ENCODE data around the gene ARID1B. TPM values are rescaled to one million over a fixed set of nuclear protein-coding genes. Genes with fewer than 3 reads are reported as not detected.

The ARID1B gene
- total RNA-seq, 1 donor from 2014 or later: 43.4 TPM

- Histone ChIP-seq H3K36me3 (no peaks in the 10 kb centered on the region), H3K27me3 (ENCODE audit: low read depth) (no peaks in the 10 kb centered on the region), H3K4me3 (no peak overlapping the region), H3K27ac (replicated peaks) (no peak overlapping the region), H3K9me3 (replicated peaks) (no peaks in the 10 kb centered on the region), H3K4me1 (peaks cover 76% of the 10 kb centered on the region)
- no peak for TF ChIP-seq CTCF (IDR thresholded peaks at IDR 0.05; ENCODE audit: borderline replicate concordance)
- intact Hi-C loops (cut with micrococcal nuclease): no loop called here
- no peak for DNase-seq
Measured at GRCh38 chr6:157068691-157069324, 291.6 kb downstream of the ARID1B start.

- H3K4me3 ChIP-seq: no peak overlapping the region
- no peaks in the 10 kb centered on the region for H3K36me3 ChIP-seq
- no peak for TF ChIP-seq CTCF (IDR thresholded peaks at IDR 0.05; ENCODE audit: borderline replicate concordance)
- no peaks in the 10 kb centered on the region for H3K27me3 ChIP-seq (ENCODE audit: low read depth)
- H3K4me1 ChIP-seq: peaks cover 78% of the 10 kb centered on the region
- intact Hi-C loops (cut with micrococcal nuclease): no loop called here
- no peak overlapping the region for H3K27ac ChIP-seq (replicated peaks)
- H3K9me3 ChIP-seq (replicated peaks): no peaks in the 10 kb centered on the region
- no peak for DNase-seq
Measured at GRCh38 chr6:157069585-157069984, 292.4 kb downstream of the ARID1B start.

- Histone ChIP-seq H3K27me3 (ENCODE audit: low read depth) (no peaks in the 10 kb centered on the region), H3K36me3 (no peaks in the 10 kb centered on the region), H3K9me3 (replicated peaks) (no peaks in the 10 kb centered on the region), H3K27ac (replicated peaks) (no peak overlapping the region), H3K4me3 (no peak overlapping the region), H3K4me1 (peaks cover 80% of the 10 kb centered on the region)
- intact Hi-C loops (cut with micrococcal nuclease): no loop called here
- no peak for TF ChIP-seq CTCF (IDR thresholded peaks at IDR 0.05; ENCODE audit: borderline replicate concordance)
- DNase-seq: no peak
Measured at GRCh38 chr6:157070403-157071107, 293.4 kb downstream of the ARID1B start.

- intact Hi-C loops (cut with micrococcal nuclease): no loop called here
- Histone ChIP-seq H3K27ac (replicated peaks) (no peak overlapping the region), H3K27me3 (ENCODE audit: low read depth) (no peaks in the 10 kb centered on the region), H3K4me1 (peaks cover 80% of the 10 kb centered on the region), H3K4me3 (no peak overlapping the region), H3K9me3 (replicated peaks) (no peaks in the 10 kb centered on the region), H3K36me3 (no peaks in the 10 kb centered on the region)
- DNase-seq: no peak
- no peak for TF ChIP-seq CTCF (IDR thresholded peaks at IDR 0.05; ENCODE audit: borderline replicate concordance)
Measured at GRCh38 chr6:157072128-157072527, 294.9 kb downstream of the ARID1B start.

- Histone ChIP-seq H3K27ac (replicated peaks) (no peak overlapping the region), H3K9me3 (replicated peaks) (no peaks in the 10 kb centered on the region), H3K4me3 (no peak overlapping the region), H3K36me3 (no peaks in the 10 kb centered on the region), H3K4me1 (peaks cover 80% of the 10 kb centered on the region), H3K27me3 (ENCODE audit: low read depth) (no peaks in the 10 kb centered on the region)
- DNase-seq: no peak
- intact Hi-C loops (cut with micrococcal nuclease): no loop called here
- no peak for TF ChIP-seq CTCF (IDR thresholded peaks at IDR 0.05; ENCODE audit: borderline replicate concordance)
Measured at GRCh38 chr6:157073596-157073995, 296.4 kb downstream of the ARID1B start.
